Suprapubic skin (tissue), 4 donors: ENCODE measurements around the gene SUGCT. TPM values are rescaled to one million over a fixed set of nuclear protein-coding genes. Genes with fewer than 3 reads are reported as not detected.

ENCODE experiments used
- DNase-seq, 2 donors: peaks; one replicate each; pipeline ENCODE4 v3.0.0-alpha.2; 2019; ENCODE audit warnings: low spot score in 2 of 2
- H3K27ac ChIP-seq: fragments of 200-600 bp; sonication (generic); one replicate; pipeline ENCODE4 v1.5.1; 2019
- H3K27me3 ChIP-seq: fragments of 200-600 bp; sonication (generic); one replicate; pipeline ENCODE4 v1.5.1; 2019
- H3K36me3 ChIP-seq: fragments of 200-600 bp; sonication (generic); one replicate; pipeline ENCODE4 v1.5.1; 2019
- H3K4me1 ChIP-seq: fragments of 200-600 bp; sonication (generic); one replicate; pipeline ENCODE4 v1.5.1; 2019
- H3K4me3 ChIP-seq: fragments of 200-600 bp; sonication (generic); one replicate; pipeline ENCODE4 v1.5.1; 2019; ENCODE audit warnings: mild to moderate bottlenecking
- H3K9me3 ChIP-seq: fragments of 200-600 bp; sonication (generic); one replicate; pipeline ENCODE4 v1.5.1; 2019
- CTCF ChIP-seq, 2 donors: fragments of 200-600 bp in 1 of 2; fragments of 450-650 bp in 1 of 2; sonication (generic) in 1 of 2; IDR thresholded peaks; one replicate each; pipeline ENCODE4 v1.5.1; 2016 to 2019; ENCODE audit warnings: antibody characterized with exemption in 2 of 2, mild to moderate bottlenecking in 1 of 2, moderate library complexity in 1 of 2
- EP300 ChIP-seq: sonication (generic); formaldehyde crosslinking; IDR thresholded peaks from one replicate; pipeline ENCODE4 v1.6.1; 2017; ENCODE audit warnings: antibody characterized with exemption
- POLR2A ChIP-seq, 2 donors: fragments of 450-650 bp; IDR thresholded peaks; one replicate each; pipeline ENCODE4 v1.6.1; 2017; ENCODE audit warnings: antibody characterized with exemption in 2 of 2, mild to moderate bottlenecking in 2 of 2, moderate library complexity in 2 of 2
- POLR2AphosphoS5 ChIP-seq, 3 donors: sonication (generic); formaldehyde crosslinking; IDR thresholded peaks; one replicate each; pipeline ENCODE4 v1.6.1; 2017; ENCODE audit warnings: antibody characterized with exemption in 3 of 3
- WGBS: methylation state at CpG from one replicate; pipeline ENCODE4 v1.1.5; 2018; 5-methylcytosine and 5-hydroxymethylcytosine counted together
- total RNA-seq, 4 donors: library from RNA; depleted of rRNA; stranded (reverse); fragments of >200 nt; gene quantifications; one replicate each; pipeline ENCODE4 v1.1.0, GENCODE V29; 2016

The SUGCT gene
- total RNA-seq, 4 donors from 2014 or later = 0.73 to 2.2 (median 0.98) TPM; not detected in 1

- no peak overlapping the region for H3K4me3 ChIP-seq
- H3K9me3 ChIP-seq = no peaks in the 10 kb centered on the region
- WGBS = 68% methylated on average over 4 of the region's 4 CpGs
- H3K27ac ChIP-seq = no peak overlapping the region
- no peaks in the 10 kb centered on the region for H3K27me3 ChIP-seq
- DNase-seq = no peak
- no peaks in the 10 kb centered on the region for H3K36me3 ChIP-seq
- no peaks in the 10 kb centered on the region for H3K4me1 ChIP-seq
- no peak for TF ChIP-seq EP300
- TF ChIP-seq POLR2AphosphoS5 (IDR thresholded peaks at IDR 0.05) = no peak
- no peak for TF ChIP-seq CTCF (IDR thresholded peaks at IDR 0.05)
- TF ChIP-seq POLR2A (IDR thresholded peaks at IDR 0.05) = no peak
Measured at GRCh38 chr7:40468891-40469864, 334.4 kb downstream of the SUGCT start.

GRCh38 chr7:40470091-40470592, 335.3 kb downstream of the SUGCT start:
- H3K27ac ChIP-seq = no peak overlapping the region

GRCh38 chr7:40470817-40471216, 336.0 kb downstream of the SUGCT start:
- TF ChIP-seq POLR2AphosphoS5 (IDR thresholded peaks at IDR 0.05) (no peak), CTCF (IDR thresholded peaks at IDR 0.05) (no peak), EP300 (no peak)
- no peaks in the 10 kb centered on the region for H3K36me3 ChIP-seq
- 95% methylated on average over 1 of the region's 1 CpG for WGBS
- no peak overlapping the region for H3K4me3 ChIP-seq
- DNase-seq = no peak
- H3K27ac ChIP-seq = no peak overlapping the region
- H3K27me3 ChIP-seq = no peaks in the 10 kb centered on the region
- no peaks in the 10 kb centered on the region for H3K9me3 ChIP-seq
- no peaks in the 10 kb centered on the region for H3K4me1 ChIP-seq

More at GRCh38 chr7:40470091-40470592, 335.3 kb downstream of the SUGCT start:
- TF ChIP-seq POLR2A (IDR thresholded peaks at IDR 0.05) (no peak), POLR2AphosphoS5 (IDR thresholded peaks at IDR 0.05) (no peak), CTCF (IDR thresholded peaks at IDR 0.05) (no peak), EP300 (no peak)
- no peak overlapping the region for H3K4me3 ChIP-seq
- DNase-seq = no peak
- no peaks in the 10 kb centered on the region for H3K4me1 ChIP-seq
- 85% methylated on average over 6 of the region's 6 CpGs for WGBS
- no peaks in the 10 kb centered on the region for H3K36me3 ChIP-seq
- no peaks in the 10 kb centered on the region for H3K9me3 ChIP-seq
- no peaks in the 10 kb centered on the region for H3K27me3 ChIP-seq

GRCh38 chr7:40471891-40472290, 337.1 kb downstream of the SUGCT start:
- no peak overlapping the region for H3K4me3 ChIP-seq

More at GRCh38 chr7:40471891-40472290, 337.1 kb downstream of the SUGCT start:
- no peaks in the 10 kb centered on the region for H3K27me3 ChIP-seq
- TF ChIP-seq CTCF (IDR thresholded peaks at IDR 0.05) = no peak
- TF ChIP-seq POLR2AphosphoS5 (IDR thresholded peaks at IDR 0.05) = no peak
- TF ChIP-seq EP300 = no peak
- no peak for TF ChIP-seq POLR2A (IDR thresholded peaks at IDR 0.05)
- H3K9me3 ChIP-seq = no peaks in the 10 kb centered on the region
- no peaks in the 10 kb centered on the region for H3K4me1 ChIP-seq
- H3K27ac ChIP-seq = no peak overlapping the region
- WGBS = 92% methylated on average over 4 of the region's 4 CpGs
- no peak for DNase-seq
- no peaks in the 10 kb centered on the region for H3K36me3 ChIP-seq
